Cortex of kidney (tissue), 1 donor: Measurements from ENCODE around the gene TBX4.

ENCODE experiments used
- DNase-seq: peaks from one replicate; lab custom pipeline; 2025; lab: John Stamatoyannopoulos, UW

The TBX4 gene

DNA sequence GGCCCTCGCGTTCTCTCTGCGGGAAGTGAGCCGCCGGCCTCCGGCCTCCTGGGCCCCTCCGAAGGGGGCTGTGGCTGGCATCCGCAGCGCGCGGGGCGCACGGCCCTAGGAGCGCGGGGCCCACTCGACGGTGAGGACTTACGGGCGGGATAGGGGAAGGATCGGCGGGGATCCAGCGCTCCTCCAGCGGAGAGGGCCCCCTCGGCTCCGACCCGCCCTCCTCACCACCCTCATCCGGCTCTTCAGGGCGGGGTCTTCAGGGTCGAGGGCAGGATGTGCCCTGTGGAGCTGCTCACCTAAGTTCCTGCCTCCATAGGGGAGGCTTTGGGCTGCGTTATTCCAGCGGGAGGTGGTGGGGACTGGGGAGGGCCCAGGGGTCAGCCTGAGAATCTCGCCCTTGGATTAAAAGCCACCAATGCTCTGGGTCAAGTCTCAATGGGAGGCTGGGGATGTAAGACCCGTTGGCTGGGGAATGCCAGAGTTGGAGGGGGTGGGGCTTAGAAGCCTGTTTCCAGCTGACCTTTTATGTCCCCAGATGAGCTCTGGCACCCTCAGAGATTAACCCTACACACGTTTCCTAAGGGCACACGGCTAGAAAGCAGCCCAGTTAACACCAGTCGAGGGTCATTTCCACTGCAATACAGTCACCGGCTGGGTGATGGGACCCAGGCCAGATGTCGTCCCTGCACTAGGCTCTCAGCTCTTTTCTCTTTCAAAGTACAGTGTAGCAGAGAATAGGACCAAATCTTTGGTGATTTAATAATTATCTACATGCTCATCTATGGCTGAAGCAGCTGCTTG lies 39.2 kb upstream of the TBX4 start:
- DNase-seq = no peak

DNA sequence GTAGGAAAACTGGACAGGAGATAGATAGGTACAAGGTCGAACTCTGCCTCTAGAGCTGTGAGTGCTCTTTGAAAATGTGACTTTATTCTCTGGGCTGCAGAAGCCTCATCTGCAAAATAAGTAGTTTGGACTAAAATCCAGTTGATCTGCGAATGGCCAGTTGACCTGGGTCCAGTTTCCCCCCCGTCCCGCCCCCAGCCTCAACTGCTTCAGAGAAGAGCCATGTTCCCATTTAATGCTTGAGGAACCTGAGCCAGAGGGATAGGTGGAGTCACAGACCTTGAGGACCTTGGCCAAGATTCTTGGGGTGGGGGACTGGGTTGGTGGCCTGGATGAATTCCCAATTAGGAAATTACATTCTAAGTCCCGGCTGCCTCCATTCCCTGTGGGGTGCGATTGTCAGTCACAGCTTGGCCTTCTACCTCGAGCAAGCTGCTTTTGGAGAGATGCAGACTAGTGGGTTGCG lies 38.5 kb upstream of the TBX4 start:
- DNase-seq = no peak

DNA sequence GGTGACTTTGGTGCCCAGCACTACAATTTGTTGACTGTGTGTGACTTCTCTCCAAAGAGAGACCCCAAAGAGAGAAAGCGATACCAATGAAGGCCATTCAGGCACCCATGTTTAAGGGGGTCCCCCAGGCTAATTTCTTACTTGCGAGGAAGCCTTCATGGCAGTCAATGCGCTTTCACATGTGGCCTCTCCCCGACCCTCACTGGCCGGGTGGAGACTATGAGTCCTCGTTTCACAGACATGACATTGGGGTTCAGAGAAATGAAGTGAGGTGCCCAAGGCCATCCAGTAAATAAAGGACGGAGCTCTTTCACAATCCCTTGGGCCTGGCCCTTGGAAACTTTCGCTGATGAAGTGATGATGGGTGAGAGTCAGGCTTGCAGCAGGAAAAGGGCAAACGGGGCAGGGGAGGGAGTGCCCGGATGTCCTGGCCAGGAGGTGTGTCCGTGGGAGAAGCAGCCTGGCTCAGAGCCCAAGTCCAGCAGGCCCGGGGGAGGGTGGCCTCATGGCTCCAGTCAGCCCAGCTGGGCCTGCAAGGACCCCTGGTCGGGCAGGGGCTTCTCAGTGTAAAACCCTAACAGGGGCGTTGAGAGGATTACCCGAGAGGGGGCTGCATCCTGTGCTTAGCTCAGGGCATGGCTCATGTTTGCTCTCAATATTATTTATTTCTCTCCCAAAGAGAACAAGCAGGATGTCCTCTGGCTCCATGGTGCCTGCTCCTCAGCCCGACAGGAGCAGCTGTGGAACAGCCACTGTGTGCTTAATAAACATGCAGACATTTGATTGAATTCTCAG lies 37.9 kb upstream of the TBX4 start:
- no peak for DNase-seq

DNA sequence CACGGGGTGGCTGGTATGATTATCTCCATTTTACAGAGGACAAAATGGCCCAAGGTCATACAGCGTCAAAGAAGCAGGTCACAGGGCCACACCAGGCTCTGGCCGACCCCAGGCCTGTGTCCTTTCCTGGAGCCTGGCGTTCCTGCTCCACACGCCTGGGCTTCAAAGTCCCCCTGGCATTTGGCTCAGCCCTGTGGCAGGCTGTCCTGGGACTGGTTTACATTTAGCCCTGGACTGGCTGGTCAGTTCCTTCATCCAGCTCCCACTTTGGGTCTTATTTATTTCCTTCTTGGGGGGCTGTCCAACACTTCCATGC lies 37.3 kb upstream of the TBX4 start:
- DNase-seq = no peak

DNA sequence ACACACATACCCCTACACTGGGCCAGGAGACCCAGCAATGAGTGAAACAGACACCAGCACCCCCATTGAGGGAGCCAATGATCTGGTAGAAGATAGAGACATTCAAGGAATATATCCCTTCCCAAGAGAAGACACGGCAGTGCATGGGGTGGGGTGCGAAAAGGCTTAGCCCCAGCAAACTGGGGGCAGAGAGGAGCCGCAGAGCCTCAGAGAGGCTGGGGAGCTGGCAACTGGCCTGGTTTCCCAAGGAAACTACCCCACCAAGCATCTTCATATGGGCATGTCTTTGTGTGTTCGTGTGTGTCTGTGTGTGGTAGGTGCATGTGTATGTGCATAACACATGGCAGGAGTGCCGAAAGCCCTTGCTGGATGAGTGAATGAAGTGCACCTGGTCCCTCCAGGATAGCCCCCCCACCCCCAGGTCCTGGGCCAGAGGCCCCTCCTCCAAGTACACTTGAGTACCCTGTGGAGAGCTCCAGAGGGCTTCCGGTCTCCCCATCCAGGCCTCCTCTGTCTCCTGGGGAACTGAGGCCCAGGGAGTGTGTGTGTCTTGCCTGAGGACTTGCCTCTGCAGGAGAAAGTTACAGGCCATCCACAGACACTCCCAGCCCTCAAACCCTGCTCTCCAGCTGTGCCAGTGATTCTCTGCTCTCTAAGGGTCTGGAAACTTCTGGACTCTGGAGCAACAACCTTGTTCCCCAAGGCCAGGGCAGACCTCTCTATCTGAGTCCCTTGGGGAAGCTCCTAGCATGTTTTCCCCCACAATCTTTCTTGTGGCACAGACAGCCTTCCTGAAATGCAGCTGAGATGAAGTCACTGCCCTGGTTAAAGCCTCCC lies 36.6 kb upstream of the TBX4 start:
- DNase-seq = no peak

DNA sequence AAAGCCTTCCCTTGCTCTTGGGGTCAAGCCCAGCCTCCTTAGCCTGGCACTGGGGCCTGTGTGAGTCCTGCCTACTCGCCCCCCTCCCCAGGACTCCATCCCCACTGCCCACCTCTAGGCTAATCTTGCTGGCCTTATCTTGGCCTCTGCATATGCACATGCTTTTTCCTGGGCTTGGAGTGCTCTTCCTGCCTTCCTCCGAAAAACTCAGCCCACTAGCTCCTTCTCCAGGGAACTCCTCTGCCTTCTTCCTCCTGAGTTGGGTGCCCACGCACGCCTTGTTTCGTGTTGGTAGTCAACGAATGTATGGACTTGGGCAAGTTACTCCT lies 36.0 kb upstream of the TBX4 start:
- no peak for DNase-seq

DNA sequence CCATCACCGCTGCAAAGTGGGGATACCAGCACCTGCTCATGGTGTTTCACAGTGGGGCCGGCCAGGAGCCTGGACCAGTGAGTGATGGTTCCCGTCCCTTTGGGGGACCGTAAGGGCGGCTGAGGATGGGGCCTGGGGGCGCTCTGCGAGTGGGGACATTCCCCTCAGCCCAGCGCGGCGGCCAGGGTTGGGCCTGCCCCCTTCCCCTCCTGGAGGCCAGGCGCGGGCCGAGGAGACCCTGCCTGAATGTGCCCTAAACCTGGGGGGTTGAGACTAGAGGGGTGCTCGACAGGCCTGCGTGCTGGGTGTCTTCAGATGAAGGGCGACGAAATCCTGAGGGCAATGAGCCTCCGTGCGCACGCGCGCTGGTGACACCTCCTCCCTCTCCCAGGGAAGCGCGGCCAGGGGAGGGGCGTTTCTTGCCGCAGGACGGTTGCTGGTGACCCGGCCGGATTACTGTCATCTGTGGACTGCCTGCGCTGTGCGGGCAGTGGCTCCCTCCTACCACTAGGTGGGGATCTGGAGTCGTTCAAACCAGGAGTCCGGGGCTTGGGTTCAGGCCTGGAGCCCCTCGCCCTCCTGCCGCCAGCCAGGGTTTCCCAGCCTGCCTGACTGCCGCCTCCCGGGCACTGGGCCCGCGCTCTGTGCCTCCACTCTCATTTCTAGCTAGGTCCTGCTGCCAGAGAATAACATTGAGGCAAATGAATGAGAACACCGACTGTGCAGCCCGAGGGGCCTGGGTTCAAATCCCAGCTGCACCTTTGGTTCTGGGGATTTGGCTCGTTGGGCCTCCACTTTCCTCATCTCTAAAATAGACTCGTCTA lies 35.5 kb upstream of the TBX4 start:
- DNase-seq = no peak

DNA sequence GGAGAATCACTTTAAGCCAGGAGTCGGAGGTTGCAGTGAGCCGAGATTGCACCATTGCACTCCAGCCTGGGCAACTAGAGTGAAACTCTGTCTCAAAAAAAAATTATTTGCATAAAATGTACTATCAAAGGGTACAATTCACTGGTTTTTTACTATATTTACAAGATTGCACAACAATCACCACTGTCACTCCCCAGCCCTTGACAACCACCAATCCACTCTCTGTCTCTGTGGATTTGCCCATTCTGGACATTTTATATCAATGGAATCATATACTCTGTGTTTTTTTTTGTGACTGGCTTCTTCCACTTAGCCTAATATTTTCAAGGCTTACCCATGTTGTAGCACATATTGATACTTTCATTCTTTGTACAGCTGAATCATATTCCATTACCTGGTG lies 33.8 kb upstream of the TBX4 start:
- DNase-seq = no peak

DNA sequence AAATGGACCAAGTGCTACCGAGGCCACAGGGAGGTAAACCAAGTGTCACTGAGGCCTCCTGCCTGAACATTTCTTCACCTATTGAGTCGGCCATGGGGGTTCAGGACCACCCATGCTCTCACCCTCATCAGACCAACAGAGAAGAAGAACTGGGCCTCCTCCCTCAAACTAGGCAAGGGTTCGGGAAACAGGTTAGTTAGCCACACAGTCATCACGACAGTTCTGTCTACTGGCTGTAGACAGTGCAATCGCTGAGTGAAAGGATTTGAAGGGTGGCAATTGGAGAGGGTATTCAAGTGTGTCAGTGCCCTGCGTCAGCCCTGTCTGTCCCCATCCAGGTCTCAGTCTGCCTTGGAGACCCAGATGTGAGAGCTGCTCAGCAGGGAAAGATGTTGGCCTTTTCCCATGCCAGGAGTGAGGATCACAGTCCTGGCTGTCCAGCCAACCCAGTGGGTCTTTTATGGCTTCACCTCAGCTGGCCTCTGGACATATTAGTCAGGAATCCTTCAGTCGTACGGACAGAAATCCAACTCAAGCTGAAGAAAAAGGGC lies 32.7 kb upstream of the TBX4 start:
- DNase-seq = no peak

DNA sequence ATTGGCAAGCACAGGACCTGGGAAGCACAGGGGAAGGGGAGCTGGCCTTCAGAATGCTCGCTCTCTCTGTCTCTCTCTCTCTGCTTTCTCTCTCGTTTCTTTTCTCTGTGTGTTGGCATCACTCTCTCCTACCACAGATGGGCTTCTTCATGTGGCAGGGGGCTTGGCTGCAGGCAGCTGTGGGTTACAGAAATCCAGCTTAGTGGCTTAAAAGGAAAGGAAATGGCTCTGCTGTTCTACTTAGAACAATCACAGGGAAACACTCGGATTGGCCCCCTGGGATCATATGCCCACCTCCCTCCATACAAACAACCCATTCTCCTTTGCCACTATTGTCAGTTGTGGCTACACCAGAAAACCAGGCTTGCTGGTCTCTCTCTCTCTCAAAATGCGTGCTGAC lies 32.2 kb upstream of the TBX4 start:
- DNase-seq = no peak

DNA sequence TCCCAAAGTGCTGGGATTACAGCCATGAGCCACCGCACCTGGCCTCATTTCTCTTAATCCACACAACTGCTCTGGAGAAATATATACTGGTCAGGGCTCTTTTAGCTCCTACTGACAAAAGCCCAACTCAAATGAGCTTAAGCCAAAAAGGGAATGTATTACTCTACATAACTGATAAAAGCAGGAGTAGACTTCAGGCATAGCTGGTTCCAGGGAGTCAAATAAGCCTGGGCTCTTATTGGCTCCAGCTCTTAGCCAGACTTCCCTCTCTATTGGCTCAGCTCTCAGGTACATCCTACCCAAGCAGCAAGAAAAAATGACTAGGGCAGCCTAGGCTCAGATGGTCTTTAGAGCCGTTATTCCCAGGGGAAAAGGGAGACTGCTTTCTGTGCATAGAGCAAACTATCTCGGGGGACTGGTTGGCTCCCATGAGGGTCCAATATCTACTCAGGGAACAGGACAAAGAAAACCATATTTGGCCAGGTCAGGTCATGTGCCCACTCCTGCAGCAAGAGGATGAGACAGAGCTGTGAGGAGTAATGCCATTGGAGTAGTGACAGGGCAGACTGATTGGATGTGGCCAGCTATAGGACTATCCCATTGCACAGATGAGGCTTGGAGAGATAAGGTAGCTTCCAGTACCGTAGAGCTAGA lies 31.4 kb upstream of the TBX4 start:
- DNase-seq = no peak

DNA sequence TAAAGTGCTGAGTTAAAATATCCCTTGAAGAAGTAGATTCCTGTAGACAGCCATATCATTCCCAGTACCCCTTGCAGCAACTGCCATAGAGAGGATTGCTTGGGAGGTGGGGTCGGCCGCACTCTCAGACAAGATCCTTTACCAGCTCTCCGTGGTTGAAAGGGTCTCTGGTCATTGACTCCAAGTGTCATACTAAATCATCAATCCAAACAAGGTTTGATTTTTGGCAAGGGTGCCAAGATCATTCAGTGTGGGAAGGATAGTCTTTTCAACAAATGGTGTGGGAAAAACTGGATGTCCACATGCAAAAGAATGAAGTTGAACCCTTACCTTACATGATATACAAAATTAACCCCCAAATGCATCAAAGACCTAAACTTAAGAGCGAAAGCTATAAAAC lies 30.8 kb upstream of the TBX4 start:
- no peak for DNase-seq

DNA sequence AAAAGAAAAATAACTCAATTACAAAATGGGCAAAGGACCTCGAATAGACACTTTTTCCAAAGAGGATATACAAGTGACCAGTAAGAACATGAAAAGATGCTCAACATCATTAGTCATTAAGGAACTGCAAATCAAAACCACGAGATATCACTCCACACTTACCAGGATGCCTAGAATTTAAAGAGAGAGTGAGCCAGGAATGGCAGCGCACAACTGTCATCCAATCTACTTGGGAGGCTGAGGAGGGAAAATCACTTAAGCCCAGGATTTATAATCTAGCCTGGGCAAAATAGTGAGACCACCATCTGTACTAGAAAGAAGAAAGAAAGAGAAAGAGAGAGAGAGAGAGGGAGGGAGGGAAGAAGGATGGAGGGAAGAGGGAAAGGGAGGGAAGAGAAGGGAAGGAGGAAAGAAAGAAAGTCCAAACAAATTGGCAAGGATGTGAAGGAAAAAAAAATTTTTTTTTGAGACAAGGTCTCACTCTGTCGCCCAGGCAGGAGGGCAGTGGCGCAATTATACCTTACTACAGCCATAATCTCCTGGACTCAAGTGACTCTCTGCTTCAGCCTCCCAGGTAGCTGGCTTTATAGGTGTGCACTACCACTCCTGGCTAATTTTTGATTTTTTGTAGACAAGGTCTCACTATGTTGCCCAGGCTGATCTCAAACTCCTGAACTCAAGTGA lies 30.0 kb upstream of the TBX4 start:
- DNase-seq = no peak

DNA sequence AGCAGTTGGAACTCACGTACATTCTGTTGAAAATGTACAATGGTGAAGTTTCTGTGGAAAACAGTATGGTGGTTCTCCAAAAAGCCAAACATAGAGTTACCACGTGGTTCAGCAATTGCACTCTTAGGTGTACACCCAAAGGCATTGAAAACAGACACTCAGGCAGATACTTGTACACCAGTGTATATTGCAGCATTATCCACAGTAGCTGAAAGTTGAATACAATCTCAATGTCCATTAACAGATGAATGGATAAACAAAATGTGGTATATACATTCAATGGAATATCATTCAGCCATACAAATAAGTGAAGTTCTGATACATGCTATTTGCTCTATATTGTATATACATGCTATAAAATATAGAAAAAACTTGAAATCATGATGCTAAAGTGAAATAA lies 29.4 kb upstream of the TBX4 start:
- DNase-seq = no peak

DNA sequence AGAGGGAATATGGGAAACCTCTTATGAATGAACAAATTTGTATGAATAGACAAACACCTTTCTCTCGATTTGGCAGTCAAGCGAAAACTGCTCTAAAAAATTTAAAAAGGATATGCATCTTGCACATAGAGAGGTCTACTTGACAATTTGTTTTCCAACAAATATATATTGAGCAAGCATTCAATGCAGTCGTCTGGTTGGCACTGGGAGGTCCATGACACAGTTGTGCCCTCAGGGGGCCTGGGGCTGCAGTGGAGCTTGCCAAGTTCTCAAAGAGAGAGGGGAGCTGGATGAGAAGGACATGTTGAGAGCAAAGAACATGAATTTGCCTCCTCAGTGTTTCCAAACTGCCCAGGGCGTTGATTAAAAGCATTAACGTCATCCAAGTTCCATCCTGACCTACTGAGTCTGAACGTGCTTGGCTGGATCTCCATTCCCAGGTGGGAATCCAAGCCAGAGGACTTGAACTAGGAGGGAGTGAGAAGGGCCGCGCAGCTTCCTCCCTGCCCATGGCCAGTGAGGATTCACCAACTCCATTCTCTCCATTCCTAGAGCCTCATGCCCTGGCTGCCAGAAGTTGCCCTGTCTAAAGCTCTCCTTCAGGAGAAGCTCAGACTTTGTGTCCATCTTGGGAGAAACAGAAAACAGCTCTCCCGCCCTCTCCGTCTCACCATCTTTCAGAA lies 28.1 kb upstream of the TBX4 start:
- no peak for DNase-seq

DNA sequence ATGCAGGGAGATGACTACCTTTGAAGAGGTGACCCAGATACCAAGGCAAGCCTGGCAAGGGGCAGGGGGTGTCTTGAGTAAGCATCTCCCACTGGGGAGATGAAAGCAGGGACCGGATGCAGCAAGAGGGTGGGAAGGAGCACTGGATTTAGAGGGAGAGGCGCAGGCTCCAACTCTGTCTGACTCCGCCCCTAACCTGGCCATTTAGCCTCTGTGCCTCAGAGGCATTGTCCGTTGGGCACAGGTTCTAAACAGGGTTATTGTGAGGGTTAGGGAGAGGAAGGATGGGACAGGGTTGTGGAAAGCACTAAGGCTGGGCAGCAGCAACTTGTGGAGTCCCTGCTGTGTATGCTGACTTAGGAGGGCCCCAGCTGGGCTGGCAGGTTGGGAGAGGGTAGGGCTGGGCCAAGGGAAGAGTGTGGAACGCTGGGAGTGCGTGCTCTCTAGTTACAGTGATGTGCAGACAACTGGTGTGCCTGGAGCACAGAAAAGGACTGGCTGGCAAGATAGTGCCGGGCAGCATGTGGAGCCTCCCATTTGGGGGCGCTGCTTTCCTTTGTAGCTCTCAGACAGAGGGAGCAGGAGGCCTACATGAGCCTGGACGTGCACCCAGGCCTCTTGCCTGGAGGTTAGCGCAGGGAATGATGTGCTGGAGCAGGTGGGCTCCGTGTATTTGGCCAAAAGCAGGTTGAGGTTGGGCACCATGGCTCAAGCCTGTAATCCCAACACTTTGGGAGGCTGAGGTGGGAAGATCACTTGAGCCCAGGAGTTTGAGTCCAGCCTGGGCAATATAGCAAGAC lies 26.3 kb upstream of the TBX4 start:
- DNase-seq = no peak

DNA sequence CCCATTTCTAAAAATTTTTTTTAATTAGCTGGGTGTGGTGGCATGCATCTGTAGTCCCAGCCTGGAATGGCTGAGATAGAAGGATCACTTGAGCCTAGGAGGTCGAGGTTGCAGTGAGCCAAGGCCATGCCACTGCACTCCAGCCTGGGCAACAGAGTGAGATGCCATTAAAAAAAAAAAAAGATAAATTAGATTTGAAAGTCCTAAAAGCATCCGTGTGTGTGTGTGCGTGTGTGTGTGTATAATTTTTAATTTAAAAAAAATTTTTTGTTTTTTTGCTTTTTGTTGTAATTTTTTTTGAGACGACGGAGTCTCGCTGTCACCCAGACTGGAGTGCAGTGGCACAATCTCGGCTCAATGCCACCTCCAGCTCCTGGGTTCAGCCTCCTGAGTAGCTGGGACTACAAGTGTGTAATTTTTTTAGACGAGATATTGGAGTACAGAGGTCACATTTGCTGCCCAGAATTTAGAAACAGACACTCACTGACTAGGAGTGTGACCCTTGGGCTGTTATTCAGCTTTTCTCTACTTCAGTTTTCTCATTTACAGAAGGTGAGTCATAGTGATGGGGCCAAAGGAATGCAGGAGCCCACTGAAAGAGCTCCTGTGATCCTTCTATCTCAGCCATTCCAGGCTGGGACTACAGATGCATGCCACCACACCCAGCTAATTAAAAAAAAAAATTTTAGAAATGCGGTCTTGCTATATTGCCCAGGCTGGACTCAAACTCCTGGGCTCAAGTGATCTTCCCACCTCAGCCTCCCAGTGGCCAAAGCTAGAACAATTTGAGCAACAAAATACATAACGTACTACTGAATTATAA lies 25.5 kb upstream of the TBX4 start:
- DNase-seq = no peak

DNA sequence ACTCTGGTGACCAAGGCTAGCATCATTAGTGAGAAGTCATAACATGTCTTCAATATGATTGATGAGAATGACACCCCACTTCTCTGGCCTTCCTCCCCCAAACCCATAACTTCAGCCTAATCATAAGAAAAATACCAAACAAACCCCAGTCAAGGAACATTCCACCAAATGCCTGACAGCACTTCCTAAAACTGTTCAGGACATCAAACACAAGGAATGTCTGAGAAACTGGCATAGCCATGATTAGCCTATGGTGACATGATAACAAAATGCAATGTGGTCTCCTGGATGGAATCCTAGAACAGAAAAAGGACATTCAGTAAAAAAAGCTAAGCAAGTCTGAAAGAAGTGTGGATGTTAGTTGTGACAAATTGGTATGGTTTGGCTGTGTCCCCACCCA lies 24.7 kb upstream of the TBX4 start:
- no peak for DNase-seq
